Measurements from ENCODE around the gene LRMDA. TPM values are rescaled to one million over a fixed set of nuclear protein-coding genes. Genes with fewer than 3 reads are reported as not detected.

Gene LRMDA
- total and polyA plus RNA-seq, 2 of the 13 experiments (the other 11 are each of a cell fraction or from before 2014, with no cell fraction given): 13.4 to 22.0 TPM

- DNase-seq (ENCODE audit: low spot score) (no peak), FAIRE-seq (no peak), ATAC-seq (no peak)
- H3K4me3 ChIP-seq (replicated peaks in 1 of 3; ENCODE audit: insufficient read depth in 1 of 3, low read depth in 2 of 3, low read length in 3 of 3): no peak overlapping the region
- no peaks in the 10 kb centered on the region for H4K20me1 ChIP-seq (ENCODE audit: insufficient read depth, low read length)
- no peaks in the 10 kb centered on the region for H3K79me2 ChIP-seq (ENCODE audit: insufficient read depth, low read length)
- H3K36me3 ChIP-seq (replicated peaks in 1 of 2; ENCODE audit: control insufficient read depth in 1 of 2, insufficient read depth in 2 of 2, low read length in 2 of 2): no peaks in the 10 kb centered on the region
- intact Hi-C loops (cut with micrococcal nuclease; ENCODE audit: unreplicated experiment): no loop called here
- no peaks in the 10 kb centered on the region for H3K27me3 ChIP-seq (ENCODE audit: control insufficient read depth in 1 of 2, insufficient read depth in 2 of 2, low read length in 2 of 2)
- H3K9me3 ChIP-seq (ENCODE audit: low read length): no peaks in the 10 kb centered on the region
- no peak for TF ChIP-seq DBP (CRISPR knock-in tag; IDR thresholded peaks at IDR 0.05; ENCODE audit: not compliant biosample characterization)
- no peak for TF ChIP-seq MAFK (conservative IDR thresholded peaks at IDR 0.05 in 1 of 2, IDR thresholded peaks at IDR 0.05 in 1 of 2; ENCODE audit: low read length in 2 of 2)
- no peak for TF ChIP-seq ZNF280D (CRISPR knock-in tag; IDR thresholded peaks at IDR 0.05)
- TF ChIP-seq ZFP1 (CRISPR knock-in tag; IDR thresholded peaks at IDR 0.05): no peak
- TF ChIP-seq ZNF431 (CRISPR knock-in tag; IDR thresholded peaks at IDR 0.05; ENCODE audit: borderline replicate concordance, low read depth): no peak
- TF ChIP-seq PBX2 (CRISPR knock-in tag; IDR thresholded peaks at IDR 0.05): no peak
- TF ChIP-seq ZFY (CRISPR knock-in tag; IDR thresholded peaks at IDR 0.05): no peak
- TF ChIP-seq HNRNPK (IDR thresholded peaks at IDR 0.05; ENCODE audit: low read depth, low read length, poor library complexity, severe bottlenecking): no peak
- TF ChIP-seq TCF7L2 (IDR thresholded peaks at IDR 0.05; ENCODE audit: low read depth, low read length): no peak
- no peak for TF ChIP-seq ZNF280B (CRISPR knock-in tag; IDR thresholded peaks at IDR 0.05; ENCODE audit: borderline replicate concordance)
- no peak for TF ChIP-seq SKI (IDR thresholded peaks at IDR 0.05; ENCODE audit: partially characterized antibody)
- TF ChIP-seq RARG (CRISPR knock-in tag; IDR thresholded peaks at IDR 0.05; ENCODE audit: low read depth): no peak
- TF ChIP-seq TOPORS (CRISPR knock-in tag; IDR thresholded peaks at IDR 0.05): no peak
- no peak for TF ChIP-seq ZBTB7A (CRISPR knock-in tag; IDR thresholded peaks at IDR 0.05)
- TF ChIP-seq NR2C2 (CRISPR knock-in tag; IDR thresholded peaks at IDR 0.05; ENCODE audit: borderline replicate concordance): no peak
- TF ChIP-seq KDM5B (CRISPR knock-in tag; IDR thresholded peaks at IDR 0.05; ENCODE audit: borderline replicate concordance): no peak
- H3K4me1 ChIP-seq (ENCODE audit: insufficient read depth, low read length): no peaks in the 10 kb centered on the region
- POLR2A ChIA-PET: no interaction called here
- H3K9ac ChIP-seq (ENCODE audit: insufficient read depth, low read depth, low read length): no peak overlapping the region
- no peak overlapping the region for H3K4me2 ChIP-seq (ENCODE audit: low read depth, low read length)
- H3K27ac ChIP-seq (ENCODE audit: extremely low read length, insufficient read depth, low read length): no peak overlapping the region
- no TSS peak for BruUV-seq (replicated peaks)
- CTCF ChIA-PET (ENCODE audit: low intra/inter-chr PET ratio, low total read pairs): no interaction called here
- WGBS (ENCODE audit: low lambda C conversion rate): 37% methylated on average over 1 of the region's 1 CpG
- in situ Hi-C loops (cut with HindIII; ENCODE audit: extremely low pct_ligation_motif_present, low pct_unique_long_range_greater_than_20kb): no loop called here
- no peak overlapping the region for H2AFZ ChIP-seq (ENCODE audit: low read length)
Observed at GRCh38 chr10:76453332-76453731, 1021.9 kb downstream of the LRMDA start.

All from HepG2 (cell line).